Right lobe of liver (tissue), 6 donors: ENCODE data around the gene ZNF865. TPM values are rescaled to one million over a fixed set of nuclear protein-coding genes. Genes with fewer than 3 reads are reported as not detected.
A peak's percentile ranks its signal among the peaks of the same experiment; 100 is the strongest.

Experiments
- ATAC-seq, 4 donors: fragments of 200-7000 bp; cut with Tn5 transposase; one replicate each; pipeline ENCODE4 v1.9.1; 2020; ENCODE audit warnings: mild to moderate bottlenecking in 4 of 4, moderate library complexity in 4 of 4
- DNase-seq, 3 donors: peaks; one replicate each; pipeline ENCODE4 v3.0.0-alpha.2; 2020
- H3K27ac ChIP-seq, 3 donors: fragments of 200-600 bp; one replicate each; pipeline ENCODE4 v1.8.0; 2022
- H3K27me3 ChIP-seq, 2 donors: fragments of 200-600 bp; one replicate each; pipeline ENCODE4 v1.8.0; 2022
- H3K36me3 ChIP-seq, 4 donors: fragments of 200-600 bp; sonication (generic) in 1 of 4; one replicate each; pipeline versions ENCODE4 v1.5.1 to v1.8.0; 2017 to 2022; ENCODE audit warnings: control low read depth in 1 of 4
- H3K4me1 ChIP-seq, 4 donors: fragments of 200-600 bp; sonication (generic) in 1 of 4; one replicate each; pipeline versions ENCODE4 v1.5.1 to v1.8.0; 2017 to 2022; ENCODE audit warnings: control low read depth in 1 of 4
- H3K4me3 ChIP-seq, 3 donors: fragments of 200-600 bp; one replicate each; pipeline ENCODE4 v1.8.0; 2022
- H3K9me3 ChIP-seq, 4 donors: fragments of 200-600 bp; sonication (generic) in 1 of 4; one replicate each; pipeline versions ENCODE4 v1.5.1 to v1.8.0; 2017 to 2022; ENCODE audit warnings: control low read depth in 1 of 4
- POLR2A ChIP-seq: fragments of 450-650 bp; IDR thresholded peaks from one replicate; pipeline ENCODE4 v1.6.1; 2017; ENCODE audit warnings: antibody characterized with exemption, mild to moderate bottlenecking
- WGBS: methylation state at CpG from one replicate; pipeline ENCODE4 v1.1.6; 2018; ENCODE audit warnings: low coverage, low lambda C conversion rate; ENCODE audit not compliant: insufficient coverage; ENCODE audit errors: missing lambda C conversion rate; 5-methylcytosine and 5-hydroxymethylcytosine counted together
- intact Hi-C, 2 donors: fragments of 100-400 bp; cut with DNase I; formaldehyde crosslinking; loops; one replicate each; pipeline versions ENCODE4 v1.11.2 to v1.14.1; 2022
- total RNA-seq, 6 experiments: library from RNA; depleted of rRNA in 2 of 6; stranded (reverse); fragments of >200 nt in 2 of 6; fragmentation: NEBNext Ultra II Directional in 3 of 6; extraction: Animal tissue kit (Norgen Biotek cat#: 25700) in 3 of 6; gene quantifications; one replicate each; pipeline versions ENCODE4 v1.1.0 to v1.2.4, GENCODE V29; 2016 to 2023
- TF ChIP-seq, protein P1 (sequence below), 4 donors: fragments of 200-600 bp in 3 of 4; fragments of 450-650 bp in 1 of 4; IDR thresholded peaks; one replicate each; pipeline versions ENCODE4 v1.5.1 to v1.8.0; 2016 to 2022; ENCODE audit warnings: antibody characterized with exemption in 4 of 4, mild to moderate bottlenecking in 2 of 4
- donor health status: DM: no; HTN: yes; CAD: no.
- donor health status: DM: no; HTN: no; CAD: no.
- donor health status: DM: no; HTN: no; CAD: no.
- donor health status: DM: no; HTN: yes; CAD: no.
- donor health status: DM: no; HTN: yes; CAD: no.

Gene ZNF865
- total RNA-seq, 6 experiments from 2014 or later = 4.2 to 6.0 (median 4.7) TPM

DNA sequence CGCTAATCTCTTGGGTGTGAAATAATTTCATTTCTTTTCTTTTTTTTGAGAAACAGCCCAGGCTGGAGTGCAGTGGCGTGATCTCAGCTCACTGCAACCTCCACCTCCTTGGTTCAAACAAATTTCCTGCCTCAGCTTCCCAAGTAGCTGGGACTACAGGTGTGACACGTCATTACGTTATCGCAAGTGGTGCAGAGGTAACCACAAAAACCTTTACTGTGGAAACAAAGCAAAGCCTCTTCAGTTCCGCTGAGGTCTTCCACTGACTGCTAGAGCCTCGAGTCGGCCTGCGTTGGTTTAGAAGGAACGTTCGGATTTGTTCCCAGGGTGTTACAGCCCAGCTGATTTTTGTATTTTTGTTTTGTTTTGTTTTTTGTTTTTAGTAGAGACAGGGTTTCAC, 20.9 kb downstream of the ZNF865 start:
- intact Hi-C loops = no loop called here
- ATAC-seq (no peak), DNase-seq (no peak)
- WGBS = 80% methylated on average over 5 of the region's 11 CpGs
- no peak for TF ChIP-seq POLR2A
- TF ChIP-seq, protein P1, sequence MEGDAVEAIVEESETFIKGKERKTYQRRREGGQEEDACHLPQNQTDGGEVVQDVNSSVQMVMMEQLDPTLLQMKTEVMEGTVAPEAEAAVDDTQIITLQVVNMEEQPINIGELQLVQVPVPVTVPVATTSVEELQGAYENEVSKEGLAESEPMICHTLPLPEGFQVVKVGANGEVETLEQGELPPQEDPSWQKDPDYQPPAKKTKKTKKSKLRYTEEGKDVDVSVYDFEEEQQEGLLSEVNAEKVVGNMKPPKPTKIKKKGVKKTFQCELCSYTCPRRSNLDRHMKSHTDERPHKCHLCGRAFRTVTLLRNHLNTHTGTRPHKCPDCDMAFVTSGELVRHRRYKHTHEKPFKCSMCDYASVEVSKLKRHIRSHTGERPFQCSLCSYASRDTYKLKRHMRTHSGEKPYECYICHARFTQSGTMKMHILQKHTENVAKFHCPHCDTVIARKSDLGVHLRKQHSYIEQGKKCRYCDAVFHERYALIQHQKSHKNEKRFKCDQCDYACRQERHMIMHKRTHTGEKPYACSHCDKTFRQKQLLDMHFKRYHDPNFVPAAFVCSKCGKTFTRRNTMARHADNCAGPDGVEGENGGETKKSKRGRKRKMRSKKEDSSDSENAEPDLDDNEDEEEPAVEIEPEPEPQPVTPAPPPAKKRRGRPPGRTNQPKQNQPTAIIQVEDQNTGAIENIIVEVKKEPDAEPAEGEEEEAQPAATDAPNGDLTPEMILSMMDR (IDR thresholded peaks at IDR 0.05) = no peak
- H3K9me3 ChIP-seq = no peaks in the 10 kb centered on the region
- H3K27ac ChIP-seq = no peak overlapping the region
- H3K4me1 ChIP-seq = peaks cover 0 to 11% (median 0%) of the 10 kb centered on the region in 4 donors
- H3K27me3 ChIP-seq = no peaks in the 10 kb centered on the region
- no peak overlapping the region for H3K4me3 ChIP-seq
- H3K36me3 ChIP-seq = no peaks in the 10 kb centered on the region

DNA sequence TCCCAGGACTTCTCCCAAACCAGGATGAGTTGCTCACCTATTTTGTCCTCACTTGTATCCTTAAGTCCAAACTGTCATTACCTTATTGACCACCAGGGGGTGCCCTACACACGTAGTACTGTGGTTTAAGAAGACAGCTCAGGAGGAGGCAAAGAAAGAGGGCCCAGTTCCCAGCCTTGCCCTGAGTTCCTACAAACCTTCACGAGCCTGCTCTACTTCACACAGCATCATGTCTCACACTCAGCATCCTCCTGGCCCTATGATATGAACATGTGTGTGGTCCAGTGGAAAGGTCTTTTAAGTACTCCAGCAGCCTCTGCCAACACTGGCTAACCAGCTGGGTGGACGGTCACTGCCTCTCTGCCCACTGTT, 27.0 kb downstream of the ZNF865 start:
- Histone ChIP-seq H3K27me3 (no peaks in the 10 kb centered on the region), H3K9me3 (no peaks in the 10 kb centered on the region), H3K36me3 (no peaks in the 10 kb centered on the region), H3K4me3 (no peak overlapping the region), H3K4me1 (peaks cover 0 to 26% (median 13%) of the 10 kb centered on the region in 4 donors), H3K27ac (no peak overlapping the region)
- peak; percentile 69 to 82 (median 78) for ATAC-seq
- intact Hi-C loops = loop anchor here in 1 of 2 donors (5.0 kb wide), 1 partner anchor 115 kb away; no protein-coding TSS in a partner anchor
- no peak for TF ChIP-seq POLR2A
- TF ChIP-seq, protein P1 (IDR thresholded peaks at IDR 0.05) = peak; percentile 84 to 93 (median 86)
- peak in 1 of 3 donors; percentile 88 for DNase-seq
- 0% methylated on average over 2 of the region's 3 CpGs for WGBS

DNA sequence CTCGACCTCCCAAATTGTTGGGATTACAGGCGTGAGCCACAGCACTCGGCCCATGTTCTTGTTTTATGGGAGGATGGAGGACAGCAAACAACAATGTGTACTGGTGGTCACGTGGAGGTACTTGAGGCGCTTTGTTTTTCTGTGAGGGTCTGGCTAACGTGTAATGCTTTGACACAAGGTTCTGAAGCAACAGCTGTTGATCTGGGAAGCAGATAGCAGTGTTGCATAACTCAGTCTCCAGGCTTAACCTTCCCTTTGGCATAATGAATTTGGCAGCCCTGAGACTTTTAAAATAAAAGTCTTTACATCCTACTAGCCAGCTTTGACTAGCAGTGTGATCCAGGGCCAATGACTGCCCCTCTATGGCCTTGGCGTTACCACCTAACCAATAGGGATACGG, 28.4 kb downstream of the ZNF865 start:
- Histone ChIP-seq H3K36me3 (no peaks in the 10 kb centered on the region), H3K4me3 (no peak overlapping the region), H3K27me3 (no peaks in the 10 kb centered on the region), H3K9me3 (no peaks in the 10 kb centered on the region), H3K4me1 (peaks cover 0 to 26% (median 13%) of the 10 kb centered on the region in 4 donors), H3K27ac (peak overlapping the region in 1 of 3 donors; percentile 90)
- WGBS = 54% methylated on average over 5 of the region's 8 CpGs
- no peak for DNase-seq
- TF ChIP-seq POLR2A = no peak
- TF ChIP-seq, protein P1 (IDR thresholded peaks at IDR 0.05) = no peak
- intact Hi-C loops = loop anchor here in 1 of 2 donors (5.0 kb wide), 1 partner anchor 117 kb away; no protein-coding TSS in a partner anchor
- peak in 1 of 4 donors; percentile 17 for ATAC-seq

DNA sequence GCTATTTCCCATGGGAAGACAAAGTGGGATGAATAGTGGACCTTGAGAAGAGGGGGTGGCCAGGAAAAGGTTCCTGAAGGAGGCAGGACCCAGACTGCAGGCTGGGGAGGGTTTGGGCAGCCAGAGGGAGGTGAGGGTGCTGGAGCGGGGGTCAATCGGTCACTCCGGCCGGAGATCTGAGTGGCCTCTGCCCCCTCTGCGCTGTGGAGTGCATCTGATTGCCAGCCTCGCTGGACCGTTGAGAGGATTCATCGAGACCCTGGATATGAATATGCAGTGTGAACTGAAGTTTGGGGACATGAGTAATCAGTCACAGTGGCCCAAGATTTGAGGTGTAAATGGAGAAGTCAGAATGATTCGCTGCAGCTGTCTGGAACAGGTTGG, 29.9 kb downstream of the ZNF865 start:
- TF ChIP-seq, protein P1 (IDR thresholded peaks at IDR 0.05) = no peak
- no peak for TF ChIP-seq POLR2A
- DNase-seq = no peak
- peaks cover 0 to 37% (median 19%) of the 10 kb centered on the region in 4 donors for H3K4me1 ChIP-seq

More for the DNA sequence above, 29.9 kb downstream of the ZNF865 start:
- 0% methylated on average over 7 of the region's 9 CpGs for WGBS
- peak in 1 of 4 donors; percentile 8 for ATAC-seq
- H3K27ac ChIP-seq = peak overlapping the region; percentile 90 to 92 (median 90)
- H3K4me3 ChIP-seq = peak overlapping the region; percentile 79 to 97 (median 96)
- H3K27me3 ChIP-seq = no peaks in the 10 kb centered on the region
- intact Hi-C loops = loop anchor here in 1 of 2 donors (5.0 kb wide), 1 partner anchor 172 kb away; no protein-coding TSS in a partner anchor
- H3K9me3 ChIP-seq = no peaks in the 10 kb centered on the region
- no peaks in the 10 kb centered on the region for H3K36me3 ChIP-seq
